VCaP (cell line): ENCODE results near the gene CCNA2.
A peak's percentile ranks its signal among the peaks of the same experiment; 100 is the strongest.

Experiments used
- H3K27ac ChIP-seq: fragments of 450-650 bp; 2 replicates; pipeline ENCODE4 v1.5.1; 2017
- TF ChIP-seq, protein P1 (sequence below): fragments of 450-650 bp; conservative IDR thresholded peaks from 2 replicates; pipeline ENCODE4 v1.5.1; 2017; ENCODE audit warnings: mild to moderate bottlenecking, moderate library complexity

The CCNA2 gene

DNA sequence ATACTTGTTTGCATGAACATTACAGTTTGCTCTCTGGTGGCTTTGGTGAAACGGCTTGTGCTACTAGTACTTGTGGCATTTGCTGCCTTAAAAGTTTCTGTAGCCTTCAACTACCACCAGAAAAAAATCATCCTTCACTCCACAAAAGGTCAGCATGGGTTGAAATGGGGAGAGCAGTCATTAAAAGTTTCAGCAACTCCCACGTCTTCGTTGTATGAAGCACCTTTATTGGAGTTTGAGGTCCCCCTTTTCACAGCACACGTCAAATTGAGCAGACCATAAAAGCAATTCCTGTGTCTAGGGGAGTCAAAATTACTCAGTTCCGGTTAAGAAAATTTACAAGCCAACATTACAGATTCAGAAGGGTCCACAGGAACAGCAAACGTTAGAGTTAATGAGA is 23.0 kb upstream of the CCNA2 start:
- TF ChIP-seq, protein P1, sequence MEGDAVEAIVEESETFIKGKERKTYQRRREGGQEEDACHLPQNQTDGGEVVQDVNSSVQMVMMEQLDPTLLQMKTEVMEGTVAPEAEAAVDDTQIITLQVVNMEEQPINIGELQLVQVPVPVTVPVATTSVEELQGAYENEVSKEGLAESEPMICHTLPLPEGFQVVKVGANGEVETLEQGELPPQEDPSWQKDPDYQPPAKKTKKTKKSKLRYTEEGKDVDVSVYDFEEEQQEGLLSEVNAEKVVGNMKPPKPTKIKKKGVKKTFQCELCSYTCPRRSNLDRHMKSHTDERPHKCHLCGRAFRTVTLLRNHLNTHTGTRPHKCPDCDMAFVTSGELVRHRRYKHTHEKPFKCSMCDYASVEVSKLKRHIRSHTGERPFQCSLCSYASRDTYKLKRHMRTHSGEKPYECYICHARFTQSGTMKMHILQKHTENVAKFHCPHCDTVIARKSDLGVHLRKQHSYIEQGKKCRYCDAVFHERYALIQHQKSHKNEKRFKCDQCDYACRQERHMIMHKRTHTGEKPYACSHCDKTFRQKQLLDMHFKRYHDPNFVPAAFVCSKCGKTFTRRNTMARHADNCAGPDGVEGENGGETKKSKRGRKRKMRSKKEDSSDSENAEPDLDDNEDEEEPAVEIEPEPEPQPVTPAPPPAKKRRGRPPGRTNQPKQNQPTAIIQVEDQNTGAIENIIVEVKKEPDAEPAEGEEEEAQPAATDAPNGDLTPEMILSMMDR, result no peak
- no peak overlapping the region for H3K27ac ChIP-seq

DNA sequence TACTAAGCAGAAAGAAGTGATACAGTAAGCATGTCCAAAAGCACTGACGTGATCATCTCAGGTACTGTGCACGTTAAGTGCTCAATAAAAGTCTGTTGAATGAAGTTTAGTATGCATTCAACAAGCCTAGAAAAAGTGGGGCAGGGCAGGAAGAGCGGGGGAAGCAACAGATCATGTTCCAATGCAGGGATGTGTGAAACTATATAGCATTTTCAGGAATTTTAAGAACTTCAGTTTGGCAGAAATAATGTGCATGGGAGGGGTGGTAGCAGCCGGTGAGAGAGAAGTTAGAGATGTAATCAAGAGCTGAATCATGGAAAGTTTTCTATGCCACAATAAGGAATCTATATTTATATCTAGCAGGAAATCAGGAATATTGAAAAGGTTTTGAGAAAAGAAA is 19.2 kb upstream of the CCNA2 start:
- TF ChIP-seq, protein P1, result no peak
- H3K27ac ChIP-seq, result no peak overlapping the region

- TF ChIP-seq, protein P1, result no peak
- H3K27ac ChIP-seq, result no peak overlapping the region
Measured at GRCh38 chr4:121838136-121838535, 14.5 kb upstream of the CCNA2 start.

- no peak overlapping the region for H3K27ac ChIP-seq
- TF ChIP-seq, protein P1, result no peak
Measured at GRCh38 chr4:121829511-121829910, 5.8 kb upstream of the CCNA2 start.

DNA sequence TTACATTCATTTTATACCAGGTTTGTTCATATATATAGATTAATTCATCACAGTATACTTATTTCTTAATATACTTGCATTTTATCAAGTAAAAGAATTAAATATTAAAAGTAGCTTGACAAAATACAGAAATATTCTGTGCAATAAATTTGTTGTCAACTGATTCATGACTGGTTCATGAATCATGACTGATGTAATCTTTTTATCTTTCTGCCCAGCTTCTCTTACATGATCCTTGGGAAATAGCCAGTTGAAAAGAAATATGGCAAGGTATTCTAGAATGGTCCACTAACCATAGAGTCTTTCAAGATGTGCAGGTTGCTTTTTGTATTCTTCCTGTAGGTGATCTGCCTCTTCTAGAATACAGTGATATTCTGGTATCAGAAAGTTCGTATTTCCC is 4.2 kb upstream of the CCNA2 start:
- no peak overlapping the region for H3K27ac ChIP-seq
- TF ChIP-seq, protein P1, result no peak

- TF ChIP-seq, protein P1, result no peak
- no peak overlapping the region for H3K27ac ChIP-seq
Measured at GRCh38 chr4:121824950-121825349, 1.3 kb upstream of the CCNA2 start.

GRCh38 chr4:121824171-121824527 is 466 bp upstream of the CCNA2 start:
- TF ChIP-seq, protein P1, result no peak
- peak overlapping the region; percentile 61 for H3K27ac ChIP-seq
